NB4 (cell line): ENCODE measurements around the gene SLC25A5.

Experiments used
- TF ChIP-seq, protein P1 (sequence below): IDR thresholded peaks from one replicate; pipeline ENCODE4 v1.5.1; 2012; ENCODE audit warnings: low read depth, low read length
- TF ChIP-seq, protein P2 (sequence below): IDR thresholded peaks from 2 replicates; pipeline ENCODE4 v1.6.1; 2011; ENCODE audit warnings: low read depth, low read length

DNA sequence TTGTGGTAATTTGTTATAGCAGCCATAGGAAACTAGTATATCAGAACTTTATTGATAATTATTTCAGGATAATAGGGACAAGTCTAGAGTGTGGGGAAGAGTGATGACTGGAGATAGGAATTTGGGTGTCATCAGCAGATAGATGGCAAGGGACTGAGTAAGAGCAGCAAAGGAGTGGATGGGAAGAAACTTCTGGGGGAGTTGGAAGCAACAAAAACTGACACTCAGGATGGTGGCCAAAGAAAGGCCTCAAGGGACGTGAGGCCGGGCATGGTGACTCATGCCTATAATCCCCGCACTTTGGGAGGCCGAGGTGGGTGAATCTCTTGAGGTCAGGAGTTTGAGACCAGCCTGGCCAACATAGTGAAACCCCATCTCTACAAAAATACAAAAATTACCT, 9.1 kb upstream of the SLC25A5 start:
- TF ChIP-seq, protein P1, sequence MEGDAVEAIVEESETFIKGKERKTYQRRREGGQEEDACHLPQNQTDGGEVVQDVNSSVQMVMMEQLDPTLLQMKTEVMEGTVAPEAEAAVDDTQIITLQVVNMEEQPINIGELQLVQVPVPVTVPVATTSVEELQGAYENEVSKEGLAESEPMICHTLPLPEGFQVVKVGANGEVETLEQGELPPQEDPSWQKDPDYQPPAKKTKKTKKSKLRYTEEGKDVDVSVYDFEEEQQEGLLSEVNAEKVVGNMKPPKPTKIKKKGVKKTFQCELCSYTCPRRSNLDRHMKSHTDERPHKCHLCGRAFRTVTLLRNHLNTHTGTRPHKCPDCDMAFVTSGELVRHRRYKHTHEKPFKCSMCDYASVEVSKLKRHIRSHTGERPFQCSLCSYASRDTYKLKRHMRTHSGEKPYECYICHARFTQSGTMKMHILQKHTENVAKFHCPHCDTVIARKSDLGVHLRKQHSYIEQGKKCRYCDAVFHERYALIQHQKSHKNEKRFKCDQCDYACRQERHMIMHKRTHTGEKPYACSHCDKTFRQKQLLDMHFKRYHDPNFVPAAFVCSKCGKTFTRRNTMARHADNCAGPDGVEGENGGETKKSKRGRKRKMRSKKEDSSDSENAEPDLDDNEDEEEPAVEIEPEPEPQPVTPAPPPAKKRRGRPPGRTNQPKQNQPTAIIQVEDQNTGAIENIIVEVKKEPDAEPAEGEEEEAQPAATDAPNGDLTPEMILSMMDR = no peak
- TF ChIP-seq, protein P2, sequence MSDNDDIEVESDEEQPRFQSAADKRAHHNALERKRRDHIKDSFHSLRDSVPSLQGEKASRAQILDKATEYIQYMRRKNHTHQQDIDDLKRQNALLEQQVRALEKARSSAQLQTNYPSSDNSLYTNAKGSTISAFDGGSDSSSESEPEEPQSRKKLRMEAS = no peak
